Progenitor cell of endocrine pancreas (in vitro differentiated cells): ENCODE data around the gene SHLD1. TPM values are rescaled to one million over a fixed set of nuclear protein-coding genes. Genes with fewer than 3 reads are reported as not detected.

Experiments
- total RNA-seq: library from RNA; stranded (reverse); gene quantifications from 2 replicates; pipeline ENCODE4 v1.2.1, GENCODE V29; 2021

Gene SHLD1
- total RNA-seq, 1 donor from 2014 or later: 8.5 TPM

Other genes starting within 250 kb of the SHLD1 start
- gene GPCPD1, start 139.4 kb upstream of the SHLD1 start, total RNA-seq: 29.8 and 34.2 TPM in 2 replicates
- 11.1 and 13.5 TPM in 2 replicates for gene CHGB, start 161.1 kb downstream of the SHLD1 start, total RNA-seq
- 15.8 and 16.1 TPM in 2 replicates for gene TRMT6, start 200.1 kb downstream of the SHLD1 start, total RNA-seq
- gene MCM8, start 200.3 kb downstream of the SHLD1 start, total RNA-seq: 18.5 and 18.6 TPM in 2 replicates